ENCODE results near the gene ALOX5. TPM values are rescaled to one million over a fixed set of nuclear protein-coding genes. Genes with fewer than 3 reads are reported as not detected.

The ALOX5 gene
- total RNA-seq, 1 donor from 2014 or later, result 1.7 TPM

DNA sequence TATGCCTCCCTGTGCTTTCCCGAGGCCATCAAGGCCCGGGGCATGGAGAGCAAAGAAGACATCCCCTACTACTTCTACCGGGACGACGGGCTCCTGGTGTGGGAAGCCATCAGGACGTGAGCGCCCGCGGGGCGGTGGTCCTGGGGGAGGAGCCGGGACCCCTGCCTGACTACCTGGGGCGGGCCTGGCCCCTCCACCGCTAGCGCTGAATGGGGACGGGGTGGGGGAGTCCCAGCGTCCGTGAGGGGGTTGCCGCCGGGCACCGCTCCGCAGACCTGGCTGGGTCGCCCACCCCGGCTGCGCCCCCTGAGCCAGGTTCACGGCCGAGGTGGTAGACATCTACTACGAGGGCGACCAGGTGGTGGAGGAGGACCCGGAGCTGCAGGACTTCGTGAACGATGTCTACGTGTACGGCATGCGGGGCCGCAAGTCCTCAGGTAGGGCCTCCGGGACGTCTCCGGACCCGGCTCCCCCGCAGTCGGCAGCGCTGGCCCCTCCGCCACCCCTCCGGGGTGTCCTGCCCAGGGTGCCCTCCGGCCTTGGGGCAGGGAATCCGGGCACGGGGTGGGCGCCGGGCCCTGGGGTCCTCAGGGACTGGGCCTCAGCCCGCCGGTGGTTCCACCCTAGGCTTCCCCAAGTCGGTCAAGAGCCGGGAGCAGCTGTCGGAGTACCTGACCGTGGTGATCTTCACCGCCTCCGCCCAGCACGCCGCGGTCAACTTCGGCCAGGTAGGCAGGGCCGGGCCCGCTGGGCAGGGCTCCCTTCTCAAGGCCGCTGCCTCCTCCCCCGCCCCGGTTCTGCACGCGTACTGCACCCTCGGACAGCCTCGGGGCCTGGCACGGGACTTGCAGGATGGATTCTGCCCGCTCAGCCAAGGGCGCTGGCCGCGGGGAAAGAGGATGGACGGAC lies 69.3 kb downstream of the ALOX5 start:
- no peak overlapping the region for H3K4me3 ChIP-seq (ENCODE audit: low read depth, low read length)
- TF ChIP-seq, protein P1, sequence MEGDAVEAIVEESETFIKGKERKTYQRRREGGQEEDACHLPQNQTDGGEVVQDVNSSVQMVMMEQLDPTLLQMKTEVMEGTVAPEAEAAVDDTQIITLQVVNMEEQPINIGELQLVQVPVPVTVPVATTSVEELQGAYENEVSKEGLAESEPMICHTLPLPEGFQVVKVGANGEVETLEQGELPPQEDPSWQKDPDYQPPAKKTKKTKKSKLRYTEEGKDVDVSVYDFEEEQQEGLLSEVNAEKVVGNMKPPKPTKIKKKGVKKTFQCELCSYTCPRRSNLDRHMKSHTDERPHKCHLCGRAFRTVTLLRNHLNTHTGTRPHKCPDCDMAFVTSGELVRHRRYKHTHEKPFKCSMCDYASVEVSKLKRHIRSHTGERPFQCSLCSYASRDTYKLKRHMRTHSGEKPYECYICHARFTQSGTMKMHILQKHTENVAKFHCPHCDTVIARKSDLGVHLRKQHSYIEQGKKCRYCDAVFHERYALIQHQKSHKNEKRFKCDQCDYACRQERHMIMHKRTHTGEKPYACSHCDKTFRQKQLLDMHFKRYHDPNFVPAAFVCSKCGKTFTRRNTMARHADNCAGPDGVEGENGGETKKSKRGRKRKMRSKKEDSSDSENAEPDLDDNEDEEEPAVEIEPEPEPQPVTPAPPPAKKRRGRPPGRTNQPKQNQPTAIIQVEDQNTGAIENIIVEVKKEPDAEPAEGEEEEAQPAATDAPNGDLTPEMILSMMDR (conservative IDR thresholded peaks at IDR 0.05; ENCODE audit: low read depth, low read length), result no peak
- no peak for DNase-seq (ENCODE audit: low read depth)

DNA sequence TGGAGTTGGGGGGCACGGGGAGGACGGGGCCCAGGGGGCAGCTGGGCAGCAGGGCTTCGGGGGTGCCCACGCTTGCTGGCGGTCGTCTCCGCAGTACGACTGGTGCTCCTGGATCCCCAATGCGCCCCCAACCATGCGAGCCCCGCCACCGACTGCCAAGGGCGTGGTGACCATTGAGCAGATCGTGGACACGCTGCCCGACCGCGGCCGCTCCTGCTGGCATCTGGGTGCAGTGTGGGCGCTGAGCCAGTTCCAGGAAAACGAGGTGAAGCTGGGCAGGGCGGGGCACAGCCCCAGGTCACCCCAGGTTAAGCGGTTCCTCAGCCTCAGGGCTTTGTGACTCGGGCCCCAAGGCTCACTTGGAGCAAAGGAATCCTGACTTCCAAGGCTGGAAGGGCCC lies 70.0 kb downstream of the ALOX5 start:
- TF ChIP-seq, protein P1 (conservative IDR thresholded peaks at IDR 0.05; ENCODE audit: low read depth, low read length), result no peak
- no peak overlapping the region for H3K4me3 ChIP-seq (ENCODE audit: low read depth, low read length)
- no peak for DNase-seq (ENCODE audit: low read depth)

DNA sequence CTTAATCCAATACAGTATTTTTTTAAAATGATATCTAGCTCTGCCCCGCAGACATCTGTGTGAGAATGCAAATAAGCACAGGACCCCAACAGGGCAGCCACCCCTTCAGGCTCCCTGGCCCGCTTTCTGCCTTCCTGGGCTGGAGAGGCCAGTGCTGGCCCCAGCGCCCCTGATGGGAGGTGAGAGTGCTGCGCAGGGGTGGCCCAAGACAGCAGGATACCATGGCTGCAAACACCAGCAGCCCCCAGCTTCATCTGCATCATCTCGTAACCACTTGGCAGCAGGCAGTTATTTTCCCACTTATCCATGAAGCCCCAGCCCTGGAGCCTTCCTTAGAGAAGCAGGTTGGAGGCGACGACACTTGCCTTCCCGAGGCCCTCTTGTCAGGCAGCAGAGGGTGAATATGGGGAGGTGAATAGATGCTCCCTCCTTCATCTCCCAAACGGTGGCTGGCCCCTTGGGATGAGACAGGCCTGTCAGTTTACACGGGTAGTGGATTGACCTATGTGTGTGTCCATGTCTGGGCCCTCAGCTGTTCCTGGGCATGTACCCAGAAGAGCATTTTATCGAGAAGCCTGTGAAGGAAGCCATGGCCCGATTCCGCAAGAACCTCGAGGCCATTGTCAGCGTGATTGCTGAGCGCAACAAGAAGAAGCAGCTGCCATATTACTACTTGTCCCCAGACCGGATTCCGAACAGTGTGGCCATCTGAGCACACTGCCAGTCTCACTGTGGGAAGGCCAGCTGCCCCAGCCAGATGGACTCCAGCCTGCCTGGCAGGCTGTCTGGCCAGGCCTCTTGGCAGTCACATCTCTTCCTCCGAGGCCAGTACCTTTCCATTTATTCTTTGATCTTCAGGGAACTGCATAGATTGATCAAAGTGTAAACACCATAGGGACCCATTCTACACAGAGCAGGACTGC lies 71.2 kb downstream of the ALOX5 start:
- TF ChIP-seq, protein P1 (conservative IDR thresholded peaks at IDR 0.05; ENCODE audit: low read depth, low read length), result no peak
- no peak for DNase-seq (ENCODE audit: low read depth)
- H3K4me3 ChIP-seq (ENCODE audit: low read depth, low read length), result no peak overlapping the region

DNA sequence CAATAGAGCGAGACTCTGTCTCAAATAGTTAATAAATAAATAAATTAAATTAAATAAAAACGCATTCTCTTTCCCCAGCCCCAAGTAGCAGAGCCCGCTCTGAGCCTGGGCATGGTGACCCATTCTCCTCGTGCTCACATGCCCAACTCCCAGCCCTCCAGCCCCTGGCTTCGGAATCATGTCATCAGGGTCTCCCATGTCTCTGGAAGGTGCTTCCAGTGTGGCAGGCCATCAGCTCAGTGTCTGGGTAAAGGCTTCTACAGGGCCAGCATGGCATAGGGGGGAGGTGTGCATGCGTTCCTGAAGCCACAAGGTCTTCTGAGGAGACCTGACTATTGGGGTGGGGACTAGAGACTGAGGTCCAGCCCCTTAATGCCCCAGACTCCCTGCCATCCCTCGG lies 72.8 kb downstream of the ALOX5 start:
- no peak for DNase-seq (ENCODE audit: low read depth)
- TF ChIP-seq, protein P1 (conservative IDR thresholded peaks at IDR 0.05; ENCODE audit: low read depth, low read length), result no peak
- no peak overlapping the region for H3K4me3 ChIP-seq (ENCODE audit: low read depth, low read length)

DNA sequence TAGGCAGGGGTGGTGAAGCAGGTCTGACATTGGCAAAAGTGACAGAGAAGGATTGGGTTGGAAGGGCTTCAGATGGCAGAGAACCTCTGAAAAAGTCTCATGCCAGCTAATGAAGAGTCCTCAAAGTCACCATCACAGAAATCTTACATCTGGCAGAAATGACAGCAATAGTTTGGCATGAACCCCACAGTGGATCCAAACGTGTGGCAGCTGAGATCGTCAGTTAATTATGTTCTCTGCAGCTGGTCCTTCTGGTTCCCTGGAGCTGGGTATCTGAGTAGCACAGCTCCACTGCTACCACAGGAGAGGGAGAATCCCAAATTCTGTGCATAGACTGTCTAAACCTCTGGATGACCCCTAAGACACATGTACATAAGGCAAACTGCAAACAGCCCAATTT lies 73.4 kb downstream of the ALOX5 start:
- TF ChIP-seq, protein P1 (conservative IDR thresholded peaks at IDR 0.05; ENCODE audit: low read depth, low read length), result no peak
- no peak for DNase-seq (ENCODE audit: low read depth)
- H3K4me3 ChIP-seq (ENCODE audit: low read depth, low read length), result no peak overlapping the region

DNA sequence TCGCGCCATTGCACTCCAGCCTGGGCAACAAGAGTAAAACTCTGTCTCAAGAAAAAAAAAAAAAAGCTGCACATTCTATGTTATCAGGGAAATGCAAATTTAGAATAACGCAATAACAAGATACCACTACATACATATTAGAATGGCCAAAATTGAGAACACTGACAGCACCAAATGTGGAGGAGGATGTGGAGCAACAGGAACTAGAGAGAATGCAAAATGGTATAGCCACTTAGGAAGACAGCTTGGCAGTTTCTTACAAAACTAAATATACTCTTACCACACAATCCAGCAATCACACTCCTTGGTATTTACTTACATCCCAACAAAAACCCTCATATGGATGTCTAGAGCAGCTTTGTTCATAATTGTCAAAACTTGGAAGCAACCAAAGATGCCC lies 76.8 kb downstream of the ALOX5 start:
- TF ChIP-seq, protein P1 (conservative IDR thresholded peaks at IDR 0.05; ENCODE audit: low read depth, low read length), result no peak

More for the DNA sequence above, 76.8 kb downstream of the ALOX5 start:
- no peak for DNase-seq (ENCODE audit: low read depth)
- H3K4me3 ChIP-seq (ENCODE audit: low read depth, low read length), result no peak overlapping the region

All from epithelial cell of proximal tubule (primary cell).